Ishikawa (cell line): ENCODE results near the gene HOXC11.

Experiments
- EP300 ChIP-seq: IDR thresholded peaks from 2 replicates; pipeline ENCODE4 v1.6.1; 2012; ENCODE audit warnings: borderline replicate concordance
- TAF1 ChIP-seq: IDR thresholded peaks from 2 replicates; pipeline ENCODE4 v1.6.1; 2012; ENCODE audit warnings: low read depth, mild to moderate bottlenecking

- no peak for TF ChIP-seq TAF1
- TF ChIP-seq EP300 = no peak
These were observed 14.8 kb upstream of the HOXC11 start for GRCh38 chr12:53958128-53958527.
